HPDE6-E6E7 (cell line): ENCODE results near the gene HSPA12B.

Source experiments
- DNase-seq: peaks from one replicate; pipeline ENCODE4 v3.0.0; 2011; ENCODE audit warnings: missing footprints; ENCODE audit errors: extremely low spot score

The HSPA12B gene

GRCh38 chr20:3732327-3733118 lies at the start of gene HSPA12B:
HSPA12B (plus strand) TSS chr20:3732685; CDS start chr20:3738675, 5,990 bp downstream.
- DNase-seq: no peak

DNA sequence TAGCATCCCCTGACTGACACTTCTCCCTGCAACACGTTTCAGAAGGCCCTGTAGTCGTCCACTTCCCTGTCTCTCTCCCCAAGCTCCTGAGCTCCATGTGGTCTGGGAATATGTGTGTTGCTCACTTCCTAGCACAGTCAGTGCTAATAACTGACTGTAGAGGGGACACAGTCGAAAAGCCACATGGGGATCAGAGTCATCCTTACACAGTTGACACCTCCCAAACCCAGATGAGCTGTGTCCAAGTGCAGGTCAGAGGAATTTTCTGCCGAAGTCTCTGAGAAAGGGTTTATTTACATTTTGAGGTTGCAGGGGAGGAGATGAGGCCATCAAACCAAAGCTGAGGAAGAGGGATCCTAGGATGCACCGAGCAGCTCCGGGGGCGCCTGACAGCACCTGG lies 47.1 kb upstream of the HSPA12B start:
- DNase-seq: no peak

- no peak for DNase-seq
Observed at GRCh38 chr20:3686421-3686820, 46.1 kb upstream of the HSPA12B start.

- DNase-seq: no peak
Observed at GRCh38 chr20:3686867-3687321, 45.6 kb upstream of the HSPA12B start.

DNA sequence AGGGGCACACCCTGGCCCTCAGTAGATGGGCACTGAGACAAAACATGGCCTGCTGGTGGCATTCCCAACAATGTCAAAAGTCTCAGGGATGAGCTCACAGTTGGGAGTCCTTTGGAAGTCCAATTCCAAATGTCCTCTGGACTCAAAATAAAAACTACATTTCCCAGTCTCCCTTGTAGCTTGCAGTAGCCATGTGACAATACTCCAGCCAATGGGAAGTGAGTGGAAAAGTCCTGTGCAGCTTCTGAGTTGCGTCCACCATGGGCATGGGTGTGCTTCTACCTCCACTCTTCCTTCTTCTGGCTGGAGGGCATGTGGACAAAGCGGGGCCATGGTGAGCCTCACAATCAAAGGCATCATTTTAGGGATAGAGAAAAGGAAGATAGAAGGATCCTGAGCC lies 44.8 kb upstream of the HSPA12B start:
- DNase-seq: peak; percentile 50

DNA sequence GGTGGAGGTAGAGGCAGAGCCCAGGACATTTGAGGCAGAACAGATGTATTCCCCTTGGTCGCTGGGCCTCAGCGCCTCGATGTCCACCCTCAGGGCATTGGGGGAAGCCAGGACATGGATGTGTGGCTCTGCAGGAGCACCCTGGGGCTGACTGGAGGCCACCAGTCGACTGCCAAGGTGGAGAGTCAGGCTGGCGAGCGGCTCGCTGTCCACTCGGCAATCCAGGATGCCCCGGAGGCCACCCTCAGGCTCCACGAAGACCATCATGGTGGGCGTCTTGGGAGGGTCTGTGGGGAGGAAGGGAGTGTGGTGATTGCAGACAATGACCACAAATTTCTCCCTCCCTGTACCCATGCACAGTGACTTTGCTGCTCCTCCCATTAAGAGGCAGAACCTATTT lies 42.5 kb upstream of the HSPA12B start:
- no peak for DNase-seq

GRCh38 chr20:3690413-3690812 lies 42.1 kb upstream of the HSPA12B start:
- no peak for DNase-seq

- DNase-seq: no peak
Observed at GRCh38 chr20:3691306-3691705, 41.2 kb upstream of the HSPA12B start.

- DNase-seq: no peak
Observed at GRCh38 chr20:3691897-3692296, 40.6 kb upstream of the HSPA12B start.

- DNase-seq: no peak
Observed at GRCh38 chr20:3692706-3693294, 39.7 kb upstream of the HSPA12B start.

GRCh38 chr20:3693376-3693775 lies 39.1 kb upstream of the HSPA12B start:
- DNase-seq: no peak

DNA sequence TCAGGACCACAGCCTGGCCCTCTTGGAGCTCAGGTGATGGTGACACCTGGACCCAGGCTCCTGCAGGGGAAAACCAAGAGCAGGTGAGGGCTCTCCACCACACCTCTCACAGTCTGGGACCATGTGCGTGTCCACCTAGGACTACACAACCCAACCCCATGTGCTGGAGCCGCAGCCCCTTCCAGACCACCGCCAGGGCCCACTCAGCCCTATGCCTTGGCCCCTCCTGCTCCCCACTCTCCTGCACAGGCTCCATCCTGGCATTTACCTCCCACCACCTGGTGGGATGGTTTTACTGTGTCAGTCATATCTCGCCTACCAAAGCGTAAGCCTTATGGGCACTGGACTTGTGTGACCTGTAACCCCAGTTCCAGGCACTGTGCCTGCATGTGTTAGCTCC lies 37.6 kb upstream of the HSPA12B start:
- DNase-seq: no peak

DNA sequence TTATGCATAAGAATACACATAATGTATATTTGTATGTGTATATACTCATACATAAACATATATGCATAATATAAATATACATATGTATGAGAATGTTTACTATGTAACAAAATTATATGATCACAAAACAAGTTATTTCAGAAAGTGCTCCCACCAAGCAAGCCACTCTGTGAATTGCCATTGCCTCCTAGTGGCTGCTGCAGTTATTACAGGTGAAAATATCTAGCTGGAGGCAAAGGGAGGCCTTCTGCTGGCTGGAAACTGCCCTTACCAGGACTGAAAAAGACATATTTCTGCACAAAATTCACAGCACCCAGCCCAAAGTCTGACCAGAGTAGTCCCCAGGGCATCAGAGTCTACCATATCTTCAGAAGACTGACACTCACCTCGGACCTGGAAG lies 36.3 kb upstream of the HSPA12B start:
- no peak for DNase-seq

GRCh38 chr20:3696745-3697587 lies 35.5 kb upstream of the HSPA12B start:
- DNase-seq: no peak

- no peak for DNase-seq
Observed at GRCh38 chr20:3697588-3698305, 34.7 kb upstream of the HSPA12B start.

GRCh38 chr20:3698591-3699001 lies 33.9 kb upstream of the HSPA12B start:
- no peak for DNase-seq

GRCh38 chr20:3699037-3699436 lies 33.4 kb upstream of the HSPA12B start:
- DNase-seq: no peak

DNA sequence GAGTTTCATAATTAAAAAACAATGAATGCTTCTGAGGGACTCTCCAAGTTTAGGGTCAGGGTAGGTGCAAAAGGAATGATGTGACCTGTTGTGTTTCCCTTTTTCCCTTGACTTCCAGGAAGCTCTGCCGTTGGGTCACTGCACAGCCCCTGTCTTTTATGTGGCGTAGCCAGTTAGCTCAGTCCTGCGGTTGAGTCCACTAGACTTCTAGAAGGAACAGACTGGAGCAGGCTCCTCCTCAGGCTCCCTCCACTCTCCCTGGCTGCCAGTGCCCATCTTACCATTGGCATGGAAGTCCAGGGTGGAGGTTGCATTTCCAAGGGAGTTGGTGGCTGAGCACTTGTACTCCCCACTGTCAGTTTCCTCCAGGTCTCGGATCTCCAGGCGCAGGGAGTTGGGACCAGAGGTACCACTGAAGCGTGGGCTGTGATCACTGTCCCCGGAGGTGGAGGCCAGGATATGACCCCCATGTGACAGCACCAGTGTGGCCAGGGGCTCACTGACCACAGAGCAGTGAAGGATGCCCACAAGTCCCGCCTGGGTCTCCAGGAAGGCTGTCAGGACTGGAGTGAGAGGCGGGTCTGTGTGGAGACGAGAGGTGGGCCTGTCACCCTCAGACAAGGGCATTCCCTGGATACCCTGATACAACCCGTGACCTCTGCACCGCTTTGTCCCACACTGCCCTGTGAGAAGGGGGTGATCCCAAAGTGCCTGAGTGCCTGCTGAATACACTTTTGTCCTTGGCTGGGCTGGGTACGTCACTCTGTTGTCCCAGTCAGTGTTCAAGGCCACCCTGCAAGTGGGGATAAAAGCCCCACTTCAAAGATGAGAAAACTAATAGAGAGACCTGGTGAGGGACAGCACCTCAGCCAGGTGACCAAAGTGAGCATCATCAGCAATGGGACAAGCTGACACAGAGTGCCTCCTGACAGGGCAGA lies 31.2 kb upstream of the HSPA12B start:
- no peak for DNase-seq

GRCh38 chr20:3702611-3703391 lies 29.7 kb upstream of the HSPA12B start:
- no peak for DNase-seq

- DNase-seq: no peak
Observed at GRCh38 chr20:3704087-3704486, 28.4 kb upstream of the HSPA12B start.
